Astrocyte of the cerebellum (primary cell): ENCODE data around the gene LRP5.

Experiments used
- DNase-seq: peaks from one replicate; pipeline ENCODE4 v3.0.0-alpha.2; 2011; ENCODE audit warnings: low read depth
- H3K4me3 ChIP-seq: 2 replicates; pipeline ENCODE4 v1.5.1; 2011; ENCODE audit warnings: mild to moderate bottlenecking, low read depth, low read length, moderate library complexity
- in situ Hi-C: cut with HindIII; loops from 2 replicates; pipeline ENCODE4 v1.10.0; 2017; ENCODE audit warnings: low sequenced_read_pairs
- TF ChIP-seq, protein P1 (sequence below): IDR thresholded peaks from 2 replicates; pipeline ENCODE4 v1.5.1; 2012; ENCODE audit warnings: low read length, low read depth, moderate library complexity, mild to moderate bottlenecking; ENCODE audit errors: missing control alignments

LRP5 gene

DNA sequence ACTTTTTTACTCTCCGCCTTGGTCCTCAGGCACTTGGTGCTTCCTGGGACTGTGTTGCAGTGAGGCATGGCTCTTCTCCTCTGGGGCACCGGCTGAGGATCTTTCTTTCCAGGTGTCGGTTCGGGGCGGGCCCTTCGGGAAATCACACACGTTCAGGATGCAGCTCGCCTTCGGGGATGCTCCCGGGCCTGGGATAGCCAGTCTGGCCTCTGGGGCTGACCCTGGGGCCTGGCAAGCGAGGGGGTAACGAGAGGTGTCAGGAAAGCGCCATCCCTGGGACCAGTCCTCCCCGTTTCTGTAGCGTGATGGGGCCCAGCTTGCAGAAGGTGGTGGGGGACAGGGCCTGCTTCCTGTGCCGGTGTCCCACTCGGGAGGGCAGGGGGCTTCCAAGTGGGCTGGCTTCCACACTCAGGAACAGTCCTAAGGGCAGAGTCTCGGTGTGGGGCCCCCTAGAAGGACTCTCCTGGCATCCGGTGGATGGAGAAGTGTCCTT lies 53.6 kb downstream of the LRP5 start:
- no peak for DNase-seq
- in situ Hi-C loops: no loop called here
- H3K4me3 ChIP-seq: no peak overlapping the region
- TF ChIP-seq, protein P1, sequence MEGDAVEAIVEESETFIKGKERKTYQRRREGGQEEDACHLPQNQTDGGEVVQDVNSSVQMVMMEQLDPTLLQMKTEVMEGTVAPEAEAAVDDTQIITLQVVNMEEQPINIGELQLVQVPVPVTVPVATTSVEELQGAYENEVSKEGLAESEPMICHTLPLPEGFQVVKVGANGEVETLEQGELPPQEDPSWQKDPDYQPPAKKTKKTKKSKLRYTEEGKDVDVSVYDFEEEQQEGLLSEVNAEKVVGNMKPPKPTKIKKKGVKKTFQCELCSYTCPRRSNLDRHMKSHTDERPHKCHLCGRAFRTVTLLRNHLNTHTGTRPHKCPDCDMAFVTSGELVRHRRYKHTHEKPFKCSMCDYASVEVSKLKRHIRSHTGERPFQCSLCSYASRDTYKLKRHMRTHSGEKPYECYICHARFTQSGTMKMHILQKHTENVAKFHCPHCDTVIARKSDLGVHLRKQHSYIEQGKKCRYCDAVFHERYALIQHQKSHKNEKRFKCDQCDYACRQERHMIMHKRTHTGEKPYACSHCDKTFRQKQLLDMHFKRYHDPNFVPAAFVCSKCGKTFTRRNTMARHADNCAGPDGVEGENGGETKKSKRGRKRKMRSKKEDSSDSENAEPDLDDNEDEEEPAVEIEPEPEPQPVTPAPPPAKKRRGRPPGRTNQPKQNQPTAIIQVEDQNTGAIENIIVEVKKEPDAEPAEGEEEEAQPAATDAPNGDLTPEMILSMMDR: no peak

GRCh38 chr11:68367252-68367651 lies 54.9 kb downstream of the LRP5 start:
- in situ Hi-C loops: no loop called here
- TF ChIP-seq, protein P1: no peak

GRCh38 chr11:68369756-68370155 lies 57.4 kb downstream of the LRP5 start:
- no peak overlapping the region for H3K4me3 ChIP-seq
- DNase-seq: no peak
- in situ Hi-C loops: no loop called here
- TF ChIP-seq, protein P1: no peak

More at GRCh38 chr11:68367252-68367651, 54.9 kb downstream of the LRP5 start:
- no peak for DNase-seq
- no peak overlapping the region for H3K4me3 ChIP-seq

DNA sequence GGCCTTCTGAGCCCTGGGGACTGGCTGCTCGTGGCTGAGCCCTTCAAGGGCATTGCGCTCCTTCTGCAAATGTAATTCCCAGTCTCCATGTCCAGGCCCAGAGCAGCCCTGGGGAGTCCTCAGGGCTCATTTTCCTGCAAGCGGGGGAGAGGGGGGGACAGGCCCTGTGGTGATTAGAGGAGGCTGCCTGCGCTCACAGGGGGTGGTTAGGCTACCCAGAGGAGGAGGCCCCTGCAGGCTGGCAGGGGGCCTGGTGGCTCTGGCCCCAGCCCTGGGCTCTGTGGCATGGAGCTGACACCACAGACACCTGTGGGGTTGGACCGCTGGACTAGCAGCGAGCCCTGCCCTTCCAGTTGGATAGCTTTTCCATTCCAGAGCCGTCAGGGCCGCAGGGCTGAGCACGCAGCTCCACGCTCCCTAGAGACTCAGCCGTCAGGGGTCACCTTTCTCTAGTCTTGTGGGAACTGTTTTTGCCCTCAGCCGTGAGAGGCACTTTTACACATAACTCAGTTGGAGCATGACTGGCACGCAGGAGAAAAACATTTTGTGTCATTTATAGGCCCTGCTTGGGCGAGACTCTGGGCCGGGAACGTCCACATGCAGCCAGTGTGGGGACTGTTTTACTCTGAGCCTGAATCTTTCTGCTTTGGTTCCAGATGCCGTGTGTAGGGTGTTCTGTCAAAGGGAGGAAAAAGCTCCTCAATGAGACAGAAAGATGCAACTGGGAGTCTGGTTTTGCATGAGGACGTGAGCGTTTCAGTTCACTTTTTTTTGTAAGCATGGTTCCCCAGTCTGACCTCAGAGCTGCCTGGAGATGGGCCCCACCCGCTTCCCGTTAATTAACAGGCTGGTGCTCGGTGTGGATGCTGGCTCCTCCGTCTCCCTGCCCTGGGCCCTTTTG lies 58.1 kb downstream of the LRP5 start:
- H3K4me3 ChIP-seq: no peak overlapping the region
- in situ Hi-C loops: no loop called here
- DNase-seq: no peak
- TF ChIP-seq, protein P1: no peak

GRCh38 chr11:68371171-68372041 lies 59.0 kb downstream of the LRP5 start:
- no peak overlapping the region for H3K4me3 ChIP-seq
- in situ Hi-C loops: no loop called here
- TF ChIP-seq, protein P1: no peak
- DNase-seq: no peak

- H3K4me3 ChIP-seq: no peak overlapping the region
- in situ Hi-C loops: no loop called here
- no peak for DNase-seq
- TF ChIP-seq, protein P1: no peak
Measured at GRCh38 chr11:68372114-68372513, 59.7 kb downstream of the LRP5 start.
